Suppressor macrophage treated with lipopolysaccharide for 1 hour (primary cell): ENCODE measurements around the gene YTHDF1.
"Not testable (repeated sequence)": the region's sequence is repeated elsewhere in the genome, so short reads cannot be mapped to it uniquely, and the experiment has no call there.

Experiments
- DNase-seq, 3 donors: peaks; one replicate each; pipeline ENCODE4 v3.0.0-alpha.2; 2020 to 2022

YTHDF1 gene

GRCh38 chr20:63226042-63226943 lies 10.4 kb upstream of the YTHDF1 start:
- DNase-seq = no peak

- no peak for DNase-seq
Observed at GRCh38 chr20:63225082-63225454, 9.1 kb upstream of the YTHDF1 start.

- DNase-seq = no peak
Observed at GRCh38 chr20:63224412-63225081, 8.6 kb upstream of the YTHDF1 start.

- no peak for DNase-seq
Observed at GRCh38 chr20:63223826-63224207, 7.9 kb upstream of the YTHDF1 start.

- peak; percentile 58 to 69 (median 69) for DNase-seq
Observed at GRCh38 chr20:63223121-63223825, 7.3 kb upstream of the YTHDF1 start.

GRCh38 chr20:63222541-63222940 lies 6.6 kb upstream of the YTHDF1 start:
- DNase-seq = no peak

GRCh38 chr20:63221400-63222053 lies 5.6 kb upstream of the YTHDF1 start:
- not testable (repeated sequence) for DNase-seq

- DNase-seq = no peak
Observed at GRCh38 chr20:63220696-63221399, 4.9 kb upstream of the YTHDF1 start.

GRCh38 chr20:63219866-63220521 lies 4.1 kb upstream of the YTHDF1 start:
- DNase-seq = no peak

- no peak for DNase-seq
Observed at GRCh38 chr20:63219447-63219821, 3.5 kb upstream of the YTHDF1 start.

- no peak for DNase-seq
Observed at GRCh38 chr20:63218701-63219446, 2.9 kb upstream of the YTHDF1 start.

GRCh38 chr20:63217706-63218105 lies 1.8 kb upstream of the YTHDF1 start:
- no peak for DNase-seq

GRCh38 chr20:63216849-63217471 lies 1.0 kb upstream of the YTHDF1 start:
- DNase-seq = no peak

GRCh38 chr20:63215101-63216040 lies 560 bp downstream of the YTHDF1 start:
- peak; percentile 57 to 73 (median 67) for DNase-seq

- DNase-seq = no peak
Observed at GRCh38 chr20:63214514-63214913, 1.4 kb downstream of the YTHDF1 start.

- DNase-seq = no peak
Observed at GRCh38 chr20:63212792-63213191, 3.1 kb downstream of the YTHDF1 start.

GRCh38 chr20:63212393-63212730 lies 3.6 kb downstream of the YTHDF1 start:
- DNase-seq = no peak

- DNase-seq = no peak
Observed at GRCh38 chr20:63210011-63210605, 5.8 kb downstream of the YTHDF1 start.

- no peak for DNase-seq
Observed at GRCh38 chr20:63208346-63208909, 7.5 kb downstream of the YTHDF1 start.
